HG03064 (cell line): ENCODE measurements around the gene RPL38.

Source experiments
- ATAC-seq: cut with Tn5 transposase; IDR thresholded peaks from one replicate; pipeline ENCODE4 v1.9.1; 2021; ENCODE audit warnings: low read depth; ENCODE audit not compliant: unreplicated experiment

RPL38 gene

DNA sequence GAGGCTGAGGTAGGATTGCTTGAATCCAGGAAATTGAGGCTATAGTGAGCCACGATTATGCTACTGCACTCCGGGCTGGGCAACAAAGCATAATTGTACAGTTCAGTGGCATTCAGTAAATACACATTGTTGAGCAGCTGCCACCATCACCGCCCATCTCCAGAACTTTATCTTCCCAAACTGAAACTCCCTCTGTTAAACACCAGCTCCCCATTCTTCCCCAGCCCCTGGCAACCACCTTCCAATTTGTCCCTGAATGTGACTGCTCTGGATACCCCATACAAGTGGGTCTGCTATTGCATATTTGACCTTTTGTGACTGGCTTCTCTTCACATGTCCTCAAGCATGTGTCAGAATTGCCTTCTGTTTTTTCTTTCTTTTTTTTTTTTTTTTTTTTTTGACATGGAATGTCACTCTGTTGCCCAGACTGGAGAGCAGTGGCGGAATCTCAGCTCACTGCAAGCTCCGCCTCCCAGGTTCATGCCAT lies 2.9 kb downstream of the RPL38 start:
- no peak for ATAC-seq

DNA sequence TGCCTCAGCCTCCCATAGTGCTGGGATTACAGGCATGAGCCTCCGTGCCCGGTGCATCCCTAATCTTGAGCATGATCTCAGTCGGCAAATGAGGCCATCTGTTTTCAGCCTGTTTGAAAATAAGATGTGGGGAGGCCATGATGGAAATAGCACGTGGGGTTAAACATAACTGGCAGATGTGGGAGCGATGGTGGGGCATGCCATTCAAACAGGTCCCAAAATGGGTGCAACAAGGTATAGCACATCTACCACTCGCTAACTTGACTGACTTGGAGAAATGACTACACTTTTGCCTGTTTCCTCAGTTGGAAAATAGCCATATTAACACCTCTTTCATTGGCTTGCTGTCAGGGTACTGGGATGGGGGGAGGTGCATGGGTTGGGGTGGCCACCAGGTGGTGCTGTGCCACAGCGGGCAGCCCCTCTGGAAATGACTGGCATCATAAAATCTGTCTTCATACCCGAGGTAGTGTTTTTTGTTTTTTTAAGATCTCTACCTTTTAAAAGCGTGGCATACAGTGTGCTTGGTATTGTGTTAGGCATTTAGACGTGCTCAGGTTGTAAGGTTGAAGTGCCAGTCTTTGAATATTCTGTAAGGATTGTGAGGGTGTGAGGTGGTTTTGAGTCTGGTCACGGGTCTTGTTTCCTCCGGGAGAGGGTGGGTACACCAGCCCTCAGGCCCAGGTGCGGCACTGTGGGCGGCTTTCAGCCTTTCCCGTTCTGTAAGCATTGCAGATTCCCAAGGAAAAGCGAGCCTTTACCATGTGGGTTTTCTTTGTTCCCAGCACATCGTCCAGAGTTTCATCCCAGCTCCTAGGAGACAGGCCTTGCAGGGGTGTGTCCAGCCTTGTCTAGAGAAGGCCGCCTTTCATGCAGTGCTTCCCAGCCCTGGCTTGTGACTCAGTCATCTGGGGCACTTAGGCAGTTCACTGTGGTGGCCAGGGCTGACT lies 7.0 kb downstream of the RPL38 start:
- no peak for ATAC-seq

DNA sequence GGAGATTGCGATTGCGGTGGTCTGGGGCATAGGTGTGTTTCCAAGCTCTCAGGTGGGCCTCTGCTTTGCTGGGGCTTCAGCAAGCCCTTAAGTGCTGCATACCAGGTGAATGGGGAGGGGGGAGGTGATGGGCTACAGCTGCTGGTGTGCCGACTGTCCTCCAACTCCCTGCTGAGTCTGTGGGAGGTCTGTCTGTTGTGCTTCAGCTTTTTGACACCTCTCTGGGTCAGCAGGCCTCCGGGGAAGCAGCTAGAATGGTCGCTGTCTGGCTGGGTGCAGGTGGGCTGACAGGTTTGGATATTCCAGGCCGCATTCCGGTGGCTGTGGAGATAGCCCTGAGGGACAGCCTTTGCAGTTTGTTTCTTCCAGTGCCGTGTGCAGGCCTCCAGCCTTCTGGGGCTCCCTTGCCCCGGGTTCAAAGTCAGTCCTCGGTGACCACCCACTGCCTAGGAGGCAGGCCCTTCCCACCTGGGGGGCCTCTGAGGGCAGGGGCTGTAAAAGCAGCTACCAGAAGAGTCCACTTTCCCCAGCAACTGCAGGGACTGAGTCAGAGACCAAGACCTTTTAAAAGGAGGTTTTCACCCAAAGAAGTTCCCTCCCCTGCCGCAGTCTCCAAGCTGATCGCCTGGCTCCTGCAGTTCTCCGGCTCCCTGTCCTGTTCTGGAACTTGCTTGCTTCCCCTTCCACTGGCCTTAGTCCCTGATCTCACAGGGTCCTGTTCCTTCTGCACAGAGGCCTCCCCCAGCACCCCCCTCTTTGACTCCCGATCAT lies 7.8 kb downstream of the RPL38 start:
- ATAC-seq, result no peak

DNA sequence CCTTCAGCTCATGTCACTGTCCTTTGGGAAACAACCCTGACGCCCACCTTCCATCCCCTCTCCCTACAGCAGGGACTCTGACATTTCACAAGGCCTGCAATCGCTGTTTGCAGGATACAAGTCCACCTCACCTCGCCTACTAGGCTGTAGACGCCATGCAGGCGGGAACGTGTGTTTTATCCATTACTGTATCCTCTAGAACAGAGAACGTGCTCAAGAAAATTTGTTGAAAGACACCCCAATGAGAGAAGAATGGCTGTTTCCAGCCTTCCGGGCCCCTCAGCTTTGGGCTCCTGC lies 8.4 kb downstream of the RPL38 start:
- no peak for ATAC-seq

DNA sequence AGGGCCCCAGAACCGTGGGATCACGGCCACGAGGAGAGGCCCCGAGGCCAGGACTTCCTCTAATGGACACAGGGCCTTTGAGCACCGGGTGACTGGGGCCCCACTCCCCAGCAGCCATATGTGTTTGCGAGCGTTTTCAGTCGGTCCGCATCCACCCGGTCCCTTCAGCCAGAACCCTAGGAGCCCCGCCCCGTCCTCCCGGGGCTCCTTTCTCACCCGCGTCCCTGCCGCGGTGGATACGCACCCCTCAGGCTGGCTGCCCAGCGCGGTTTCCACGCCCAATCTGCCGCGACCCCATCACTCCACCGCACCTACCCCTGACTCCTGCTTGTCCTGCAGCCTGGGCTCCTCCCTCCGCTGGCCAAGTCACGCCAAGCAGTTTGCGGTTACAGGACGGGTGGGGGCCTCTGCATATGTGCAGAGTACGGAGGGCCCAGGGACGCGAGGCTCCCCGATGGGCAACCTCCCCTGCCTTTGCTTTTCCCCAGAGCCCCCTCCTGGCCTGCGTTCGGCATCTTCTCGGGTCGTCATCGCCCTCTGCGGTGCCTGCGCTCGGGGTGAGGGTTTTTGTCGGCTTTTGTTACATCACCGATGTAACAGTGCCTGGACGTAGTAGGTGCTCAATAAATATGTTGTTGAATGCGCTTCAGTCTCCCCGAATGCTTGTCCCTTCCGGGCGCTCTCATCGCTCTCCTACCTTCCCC lies 8.9 kb downstream of the RPL38 start:
- no peak for ATAC-seq

DNA sequence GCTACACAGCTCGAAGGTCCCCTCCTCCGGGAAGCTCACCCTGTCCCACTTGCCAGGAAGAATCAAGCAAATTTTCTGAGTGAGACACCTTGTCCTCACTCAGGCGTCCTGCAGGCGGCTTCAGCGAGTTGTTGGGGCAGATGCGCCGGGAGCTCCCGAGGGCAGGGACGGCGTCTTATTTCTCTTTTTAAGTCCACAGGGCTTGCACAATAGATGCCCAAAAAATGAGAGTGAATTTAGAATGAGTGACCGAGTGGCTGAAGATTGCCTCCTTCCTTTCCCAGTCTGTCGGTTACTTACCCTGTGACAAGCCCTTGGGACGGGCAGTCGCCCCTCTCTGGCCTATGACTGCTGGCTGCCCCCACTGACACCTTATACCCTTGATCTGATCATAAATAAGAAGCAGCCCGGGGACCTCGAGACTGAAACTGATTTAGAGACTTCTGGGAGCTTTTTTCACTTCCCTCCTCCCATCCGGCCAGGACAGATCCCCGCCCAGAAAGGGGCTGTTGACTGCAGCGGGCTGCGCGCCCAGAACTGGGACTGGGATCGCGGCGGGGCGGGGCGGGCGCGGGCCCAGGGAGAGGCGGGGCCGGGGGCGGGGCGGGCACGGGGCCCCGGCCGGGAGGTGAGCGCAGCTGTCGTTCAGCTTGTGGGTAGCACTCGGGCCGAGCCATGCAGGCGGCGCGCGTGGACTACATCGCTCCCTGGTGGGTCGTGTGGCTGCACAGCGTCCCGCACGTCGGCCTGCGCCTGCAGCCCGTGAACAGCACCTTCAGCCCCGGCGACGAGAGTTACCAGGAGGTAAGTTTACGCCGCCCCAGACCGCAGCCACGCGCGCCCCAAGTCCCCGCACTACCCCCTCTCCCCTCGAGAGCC lies 9.7 kb downstream of the RPL38 start, which contains the start of gene TTYH2:
Gene TTYH2, plus strand, starts transcription at position 659 of the 879 bp plus-strand sequence. Its CDS starts 17 bp downstream, at position 676.
- peak; percentile 52 for ATAC-seq

DNA sequence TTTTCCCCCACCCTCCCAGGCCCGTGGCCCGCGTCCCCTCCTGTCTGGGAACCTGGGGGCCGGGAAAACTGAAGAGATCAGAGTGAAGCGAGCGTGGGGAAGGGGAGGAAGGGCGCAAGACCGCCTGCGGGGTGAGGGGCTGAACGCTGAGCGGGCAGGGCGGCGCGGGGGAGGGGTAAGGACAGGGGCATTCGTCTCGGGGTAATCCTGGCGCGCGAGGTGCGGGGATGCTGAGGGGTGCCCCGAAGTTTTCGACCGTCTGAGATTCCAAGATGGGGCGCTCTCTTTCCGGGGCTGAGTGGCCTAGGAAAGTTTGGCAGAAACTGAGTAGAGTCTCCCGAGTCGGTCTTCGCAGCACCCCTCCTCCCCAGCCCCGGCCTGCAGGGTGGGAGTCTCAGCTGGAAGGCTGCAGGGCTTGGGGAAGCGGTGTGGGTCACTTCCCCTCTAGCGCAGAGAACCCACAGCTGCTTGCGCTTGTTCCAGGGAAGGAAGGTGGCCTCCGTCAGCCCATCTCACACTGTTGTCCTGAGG lies 10.4 kb downstream of the RPL38 start:
- no peak for ATAC-seq

DNA sequence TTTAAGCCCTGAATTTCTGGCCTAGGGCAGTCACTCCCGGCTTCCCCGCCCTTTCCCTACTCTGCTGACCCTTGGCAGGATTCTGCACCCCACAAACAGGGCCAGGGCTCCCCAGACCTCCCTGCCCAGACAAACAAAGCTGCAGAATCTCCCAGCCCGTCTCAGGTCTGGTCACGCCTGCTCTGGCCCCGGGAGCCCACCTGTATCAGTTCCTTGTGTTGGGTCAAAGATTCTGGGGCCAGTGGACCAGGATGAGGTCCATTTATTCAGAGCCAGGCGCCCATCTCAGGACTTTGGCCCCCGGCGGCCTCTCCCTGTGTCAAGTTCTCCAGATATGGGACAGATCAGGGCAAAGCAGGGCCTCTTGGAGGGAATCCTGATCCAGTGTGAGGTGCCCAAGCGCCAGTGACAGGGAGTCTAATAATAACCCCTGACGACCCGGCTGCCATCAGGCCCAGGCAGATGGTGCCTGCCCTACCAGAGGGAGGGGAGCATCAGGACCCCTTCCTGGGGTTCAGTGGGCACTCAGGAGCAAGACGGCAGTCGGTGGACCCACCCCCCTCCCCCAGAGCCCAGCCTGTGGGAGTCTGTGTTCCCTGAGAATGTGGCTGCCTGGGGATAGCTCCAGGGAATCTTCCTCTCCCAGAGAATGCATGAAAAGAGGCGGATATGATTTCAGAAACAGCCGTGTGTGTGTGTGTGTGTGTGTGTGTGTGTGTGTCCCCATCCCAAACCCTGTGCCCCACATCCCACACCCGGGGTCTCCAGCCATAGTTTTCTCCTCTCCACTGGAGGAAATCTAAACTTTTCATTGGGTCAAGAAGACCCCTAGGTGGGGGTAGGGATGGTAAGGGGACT lies 11.2 kb downstream of the RPL38 start:
- no peak for ATAC-seq

DNA sequence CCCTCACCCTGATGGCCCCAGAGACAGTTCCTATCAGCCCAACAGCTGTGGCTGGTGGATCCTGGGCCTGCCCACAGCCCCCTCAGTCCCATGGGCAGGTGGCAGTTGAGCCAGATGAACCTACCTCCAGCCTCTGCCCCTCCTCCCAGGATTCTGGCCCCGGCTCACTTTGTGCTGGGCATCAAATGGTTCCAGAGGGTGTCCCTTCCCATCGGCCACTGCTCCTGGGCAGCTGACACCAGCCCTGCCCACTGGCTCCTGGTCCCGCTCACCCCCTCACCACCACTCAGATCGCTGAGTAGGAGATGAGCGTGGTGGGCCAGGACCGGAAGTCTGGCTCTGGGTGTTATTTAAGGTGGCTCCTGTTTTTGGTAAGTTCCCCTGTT lies 11.9 kb downstream of the RPL38 start:
- no peak for ATAC-seq

DNA sequence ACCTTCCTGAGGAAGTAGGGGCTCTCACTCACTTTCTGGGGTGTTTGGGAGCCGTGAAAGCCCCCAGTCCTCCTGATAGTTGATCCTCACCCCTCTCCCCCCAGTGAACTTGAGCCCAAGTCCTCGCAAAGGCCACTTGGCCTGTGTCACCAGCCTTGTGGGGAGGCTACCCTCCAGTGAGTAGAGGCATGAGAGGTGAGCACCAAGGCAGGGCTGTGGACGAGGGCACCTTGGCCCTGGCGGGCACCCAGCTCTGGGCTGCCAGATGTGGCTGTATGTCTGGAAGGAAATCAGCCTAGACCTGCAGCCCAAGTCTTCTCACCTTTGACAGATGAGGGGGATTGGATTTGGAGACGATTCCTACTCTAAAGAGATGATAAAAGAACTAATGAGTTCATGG lies 13.0 kb downstream of the RPL38 start:
- ATAC-seq, result no peak

DNA sequence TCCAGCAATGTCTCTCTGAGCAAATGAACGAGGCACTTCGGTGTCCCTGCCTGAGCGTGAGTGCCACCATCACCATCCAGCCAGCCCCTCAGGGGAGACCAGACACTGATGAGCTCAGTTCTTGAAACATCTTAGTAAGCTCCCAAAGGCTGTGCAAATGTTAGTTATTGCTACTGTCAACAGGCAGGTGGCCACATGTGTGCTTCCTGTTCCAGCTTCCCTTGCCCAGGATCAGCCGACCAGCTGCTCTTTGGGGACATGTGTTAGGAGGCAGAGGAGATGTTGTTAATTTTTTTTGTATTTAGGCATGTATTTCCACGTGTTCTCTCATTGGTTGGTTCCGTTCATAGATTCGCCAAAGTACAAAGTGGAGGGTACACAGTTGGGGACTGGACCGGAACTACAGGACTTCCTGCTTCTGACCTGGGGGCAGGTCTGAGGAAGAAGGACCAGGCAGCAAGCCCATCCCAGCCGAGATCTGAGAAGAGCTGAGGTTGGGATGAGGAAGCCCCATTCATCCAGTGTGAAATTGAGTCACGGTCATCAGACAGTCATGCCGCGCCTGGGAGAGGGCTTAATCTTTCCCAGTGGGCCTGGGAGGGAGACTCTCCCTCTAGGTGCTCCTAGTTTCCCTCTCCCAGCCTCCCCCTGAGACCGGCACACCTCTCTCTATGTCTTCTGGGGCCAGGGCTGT lies 13.7 kb downstream of the RPL38 start:
- no peak for ATAC-seq

DNA sequence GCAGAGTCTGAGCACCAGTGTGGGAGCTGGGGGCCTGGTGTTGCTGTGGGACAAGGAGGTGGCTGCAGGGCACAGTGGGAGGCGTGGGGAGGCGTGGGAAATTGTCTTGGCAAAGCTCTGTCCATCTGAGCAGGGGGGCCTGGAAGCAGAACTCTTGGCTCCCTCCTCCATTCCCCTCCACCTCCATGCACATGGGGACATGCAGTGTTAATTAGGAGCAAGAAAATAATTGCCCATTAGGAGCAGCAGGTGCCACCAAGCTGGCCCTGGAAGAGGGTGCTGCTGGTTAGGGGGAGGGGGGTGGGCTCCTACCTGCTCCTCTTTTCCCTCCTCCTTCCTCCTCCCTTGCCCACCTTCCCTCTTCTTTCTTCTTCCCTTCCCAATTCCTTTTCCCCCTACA lies 14.4 kb downstream of the RPL38 start:
- no peak for ATAC-seq

DNA sequence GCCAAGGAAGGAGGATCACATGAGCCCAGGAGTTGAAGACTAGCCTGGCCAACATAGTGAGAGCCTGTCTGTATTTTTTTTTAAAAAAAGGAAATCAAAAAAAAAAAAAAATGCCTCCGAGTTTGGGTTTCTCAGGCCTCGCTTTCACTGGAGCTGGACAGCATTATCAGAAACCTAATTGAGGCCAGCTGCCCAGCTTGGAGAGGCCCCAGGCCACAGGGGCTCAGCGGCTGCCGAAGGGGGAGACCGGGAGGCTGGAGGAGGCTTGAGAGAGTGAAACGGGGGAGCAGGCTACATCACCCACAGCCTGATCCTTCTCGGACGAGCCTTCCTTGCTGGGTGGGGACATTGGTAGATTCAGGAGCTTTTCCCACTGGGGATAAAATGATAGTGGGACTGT lies 15.0 kb downstream of the RPL38 start:
- ATAC-seq, result no peak

DNA sequence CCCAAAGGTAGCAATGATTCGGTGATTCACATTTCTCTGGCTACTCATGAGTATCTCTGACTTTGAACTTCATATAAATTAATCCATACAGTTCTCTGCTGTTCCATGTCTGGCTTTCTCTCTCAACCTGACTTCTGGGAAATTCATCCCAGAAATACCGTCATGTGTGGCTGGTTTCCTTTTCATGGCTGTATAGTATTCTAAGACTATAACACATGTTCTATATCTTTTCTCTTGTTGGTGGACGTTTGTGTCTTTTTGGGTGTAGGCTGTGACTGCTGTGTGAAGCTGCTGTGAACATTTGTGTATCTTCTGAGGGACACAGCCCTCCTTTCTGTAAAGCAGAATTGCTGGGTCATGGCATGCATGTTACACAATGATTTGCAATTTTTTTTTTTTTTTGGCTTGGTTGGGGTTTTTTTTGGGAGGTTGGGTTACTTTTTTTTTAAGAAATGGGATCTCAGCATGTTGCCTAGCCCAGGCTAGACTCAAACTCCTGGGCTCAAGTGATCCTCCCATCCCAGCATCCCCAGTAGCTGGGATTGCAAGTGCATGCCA lies 16.2 kb downstream of the RPL38 start:
- ATAC-seq, result no peak

DNA sequence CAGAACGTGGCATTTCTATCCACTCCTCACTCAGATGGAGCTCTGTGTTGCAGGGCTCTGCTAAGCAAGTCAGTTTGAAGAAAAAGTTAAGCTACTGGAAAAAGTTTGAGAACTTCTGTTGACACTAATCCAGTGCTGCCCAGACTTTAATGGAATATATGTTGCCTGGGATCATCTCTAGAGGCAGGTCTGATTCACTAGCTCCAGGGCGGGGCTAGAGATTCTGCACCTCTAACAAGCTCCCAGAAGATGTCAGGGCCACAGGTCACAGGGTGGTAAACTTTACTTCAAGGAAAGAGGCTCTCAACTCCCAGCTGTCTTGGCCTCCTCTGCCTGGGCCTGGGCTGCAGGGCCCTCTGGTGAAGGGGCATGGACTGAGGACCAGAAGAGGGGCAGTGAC lies 16.7 kb downstream of the RPL38 start:
- ATAC-seq, result no peak

DNA sequence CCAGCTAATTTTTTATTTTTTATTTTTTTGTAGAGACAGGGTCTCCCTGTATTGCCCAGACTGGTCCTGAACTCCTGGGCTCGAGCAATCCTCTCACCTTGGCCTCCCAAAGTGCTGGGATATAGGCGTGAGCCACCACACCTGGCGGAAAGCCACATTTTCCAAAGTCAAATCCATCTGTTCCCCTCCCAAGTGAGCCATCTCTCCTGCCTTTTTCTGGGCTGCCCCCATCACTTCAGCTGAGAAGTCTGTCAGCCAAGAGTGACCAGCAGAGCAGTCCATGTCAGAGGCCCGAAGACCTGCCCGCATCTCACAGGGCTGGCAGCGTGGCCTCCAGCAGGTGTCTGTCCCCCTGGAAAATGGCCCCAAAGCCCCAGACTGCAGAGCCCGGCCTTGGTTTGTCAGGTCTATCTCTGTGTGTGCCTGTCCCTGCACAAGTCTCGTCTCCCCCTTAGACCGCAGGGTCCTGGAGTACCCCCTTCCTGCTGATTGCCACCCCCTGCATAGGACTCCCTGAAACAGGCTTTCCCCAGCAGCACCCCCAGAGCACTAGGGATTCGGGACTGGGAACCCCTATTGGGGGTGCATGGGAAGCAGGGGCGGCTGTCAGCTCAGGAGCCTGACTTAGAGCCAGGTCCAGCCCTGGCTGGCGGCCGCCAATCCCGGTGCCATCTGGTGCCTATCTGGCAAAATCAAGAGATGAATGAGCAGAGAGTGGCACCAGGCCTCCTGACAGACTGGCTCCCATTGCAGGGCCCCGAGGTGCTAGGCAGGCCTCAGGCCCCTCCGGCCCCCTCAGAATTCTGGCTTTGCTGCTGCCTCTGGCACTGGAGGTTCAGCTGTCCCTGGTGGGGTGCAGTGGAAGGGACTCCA lies 17.7 kb downstream of the RPL38 start:
- ATAC-seq, result no peak

DNA sequence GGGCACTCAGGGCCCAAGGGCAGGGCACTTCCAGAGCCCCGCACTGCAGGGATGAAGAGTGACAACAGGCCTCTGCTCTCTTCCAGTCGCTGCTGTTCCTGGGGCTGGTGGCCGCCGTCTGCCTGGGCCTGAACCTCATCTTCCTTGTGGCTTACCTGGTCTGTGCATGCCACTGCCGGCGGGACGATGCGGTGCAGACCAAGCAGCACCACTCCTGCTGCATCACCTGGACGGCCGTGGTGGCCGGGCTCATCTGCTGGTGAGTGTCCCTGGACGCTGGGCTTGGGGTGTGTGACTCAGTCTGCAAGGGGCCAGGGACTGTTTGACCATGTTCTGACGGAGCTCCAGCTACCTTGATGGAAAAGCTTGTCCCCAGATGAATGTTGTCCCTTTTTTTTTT lies 18.9 kb downstream of the RPL38 start:
- ATAC-seq, result no peak
